GM18526 (cell line): ENCODE measurements around the gene LRRK1.

Source experiments
- POLR2A ChIP-seq: IDR thresholded peaks from 3 replicates; pipeline ENCODE4 v1.6.1; 2011; ENCODE audit not compliant: insufficient read length; ENCODE audit errors: extremely low read depth

LRRK1 gene

GRCh38 chr15:101091080-101092017 lies 172.2 kb downstream of the LRRK1 start:
- no peak for TF ChIP-seq POLR2A

GRCh38 chr15:101092156-101092866 lies 173.2 kb downstream of the LRRK1 start:
- no peak for TF ChIP-seq POLR2A

- TF ChIP-seq POLR2A = no peak
Measured at GRCh38 chr15:101092867-101093202, 173.7 kb downstream of the LRRK1 start.

GRCh38 chr15:101093958-101094357 lies 174.8 kb downstream of the LRRK1 start:
- no peak for TF ChIP-seq POLR2A

- TF ChIP-seq POLR2A = no peak
Measured at GRCh38 chr15:101097111-101097510, 178.0 kb downstream of the LRRK1 start.

GRCh38 chr15:101099183-101099582 lies 180.0 kb downstream of the LRRK1 start:
- no peak for TF ChIP-seq POLR2A

GRCh38 chr15:101100118-101100517 lies 181.0 kb downstream of the LRRK1 start:
- TF ChIP-seq POLR2A = no peak

GRCh38 chr15:101100593-101101442 lies 181.7 kb downstream of the LRRK1 start:
- no peak for TF ChIP-seq POLR2A

GRCh38 chr15:101101676-101102075 lies 182.5 kb downstream of the LRRK1 start:
- TF ChIP-seq POLR2A = no peak

GRCh38 chr15:101102746-101103145 lies 183.6 kb downstream of the LRRK1 start:
- TF ChIP-seq POLR2A = no peak

GRCh38 chr15:101103598-101103997 lies 184.4 kb downstream of the LRRK1 start:
- TF ChIP-seq POLR2A = no peak

- no peak for TF ChIP-seq POLR2A
Measured at GRCh38 chr15:101104141-101104540, 185.0 kb downstream of the LRRK1 start.

GRCh38 chr15:101105059-101105891 lies 186.1 kb downstream of the LRRK1 start:
- no peak for TF ChIP-seq POLR2A

- no peak for TF ChIP-seq POLR2A
Measured at GRCh38 chr15:101107101-101107500, 187.9 kb downstream of the LRRK1 start.

GRCh38 chr15:101107625-101108460 lies 188.7 kb downstream of the LRRK1 start:
- no peak for TF ChIP-seq POLR2A
